ENCODE results near the gene ATG16L1. TPM values are rescaled to one million over a fixed set of nuclear protein-coding genes. Genes with fewer than 3 reads are reported as not detected.

The ATG16L1 gene
- total and polyA plus RNA-seq, 10 of the 15 experiments (the other 5 are each of a cell fraction or from before 2014, with no cell fraction given), result 5.2 to 26.6 (median 15.6) TPM

GRCh38 chr2:233295891-233296290 lies 44.4 kb downstream of the ATG16L1 start:
- TF ChIP-seq EGR1 (IDR thresholded peaks at IDR 0.05; ENCODE audit: borderline replicate concordance in 1 of 2, low read depth in 2 of 2, low read length in 2 of 2) (no peak), POLR2A (IDR thresholded peaks at IDR 0.05; ENCODE audit: low read depth, low read length) (peak; percentile 11; the same call in 1 of the 2 replicates), CEBPZ (IDR thresholded peaks at IDR 0.05; ENCODE audit: low read depth, low read length) (no peak)
- H3K9me3 ChIP-seq (replicated peaks; ENCODE audit: control insufficient read depth, insufficient read depth, low read length), result no peaks in the 10 kb centered on the region
- H3K79me2 ChIP-seq (ENCODE audit: control insufficient read depth, insufficient read depth, low read length), result no peaks in the 10 kb centered on the region
- no peak overlapping the region for H3K4me3 ChIP-seq
- H3K27me3 ChIP-seq (replicated peaks in 1 of 2; ENCODE audit: control insufficient read depth in 2 of 2, insufficient read depth in 2 of 2, low read length in 1 of 2), result no peaks in the 10 kb centered on the region
- intact Hi-C loops (cut with micrococcal nuclease; ENCODE audit: unreplicated experiment) (no loop called here), in situ Hi-C loops (cut with MboI) (no loop called here)
- CTCF ChIA-PET, result interaction anchor here (0.7 kb wide), 1 partner anchor 306 kb away, joined by 3 read pairs; no protein-coding TSS in a partner anchor
- no peak overlapping the region for H2AFZ ChIP-seq (ENCODE audit: control insufficient read depth, low read depth, low read length)
- no peak for ATAC-seq
- BruUV-seq (replicated peaks), result no TSS peak
- peaks cover 31 to 34% of the 10 kb centered on the region in 2 experiments for H3K36me3 ChIP-seq (ENCODE audit: control insufficient read depth in 2 of 2, insufficient read depth in 2 of 2, low read length in 1 of 2)
- no peak for FAIRE-seq
- H3K9ac ChIP-seq (ENCODE audit: control insufficient read depth, insufficient read depth, low read length), result no peak overlapping the region
- WGBS (ENCODE audit: insufficient coverage, insufficient replicate concordance, low lambda C conversion rate, missing lambda C conversion rate), result 93% methylated on average over 5 of the region's 5 CpGs
- RAD21 ChIA-PET (ENCODE audit: unreplicated experiment), result no interaction called here
- H3K4me2 ChIP-seq (ENCODE audit: control insufficient read depth, insufficient read depth), result no peak overlapping the region
- SMC1A ChIA-PET (ENCODE audit: uncharacterized antibody, unreplicated experiment), result no interaction called here
- no peak for DNase-seq (ENCODE audit: low read depth, low spot score)
- H4K20me1 ChIP-seq (ENCODE audit: control insufficient read depth, insufficient read depth), result no peaks in the 10 kb centered on the region
- no peaks in the 10 kb centered on the region for H3K4me1 ChIP-seq (ENCODE audit: control insufficient read depth, insufficient read depth, low read length)
- POLR2A ChIA-PET, result no interaction called here
- H3K27ac ChIP-seq (ENCODE audit: control insufficient read depth, insufficient read depth), result no peak overlapping the region

GRCh38 chr2:233297076-233297475 lies 45.6 kb downstream of the ATG16L1 start:
- no peaks in the 10 kb centered on the region for H3K9me3 ChIP-seq (replicated peaks; ENCODE audit: control insufficient read depth, insufficient read depth, low read length)
- CTCF ChIA-PET, result no interaction called here
- RAD21 ChIA-PET (ENCODE audit: unreplicated experiment), result no interaction called here
- FAIRE-seq, result no peak
- DNase-seq (ENCODE audit: low read depth, low spot score), result no peak
- in situ Hi-C loops (cut with MboI), result no loop called here
- no peaks in the 10 kb centered on the region for H3K27me3 ChIP-seq (replicated peaks in 1 of 2; ENCODE audit: control insufficient read depth in 2 of 2, insufficient read depth in 2 of 2, low read length in 1 of 2)
- H3K79me2 ChIP-seq (ENCODE audit: control insufficient read depth, insufficient read depth, low read length), result no peaks in the 10 kb centered on the region
- H3K4me1 ChIP-seq (ENCODE audit: control insufficient read depth, insufficient read depth, low read length), result no peaks in the 10 kb centered on the region
- no peak overlapping the region for H2AFZ ChIP-seq (ENCODE audit: control insufficient read depth, low read depth, low read length)
- no peak overlapping the region for H3K9ac ChIP-seq (ENCODE audit: control insufficient read depth, insufficient read depth, low read length)
- SMC1A ChIA-PET (ENCODE audit: uncharacterized antibody, unreplicated experiment), result no interaction called here
- POLR2A ChIA-PET, result no interaction called here
- no peak overlapping the region for H3K27ac ChIP-seq (ENCODE audit: control insufficient read depth, insufficient read depth)
- intact Hi-C loops (cut with micrococcal nuclease; ENCODE audit: unreplicated experiment), result no loop called here
- H3K4me3 ChIP-seq, result no peak overlapping the region
- BruUV-seq (replicated peaks), result no TSS peak
- H3K4me2 ChIP-seq (ENCODE audit: control insufficient read depth, insufficient read depth), result no peak overlapping the region
- ATAC-seq, result no peak
- 71% methylated on average over 5 of the region's 7 CpGs for WGBS (ENCODE audit: insufficient coverage, insufficient replicate concordance, low lambda C conversion rate, missing lambda C conversion rate)
- H4K20me1 ChIP-seq (ENCODE audit: control insufficient read depth, insufficient read depth), result no peaks in the 10 kb centered on the region
- H3K36me3 ChIP-seq (ENCODE audit: control insufficient read depth in 2 of 2, insufficient read depth in 2 of 2, low read length in 1 of 2), result peaks cover 26 to 31% of the 10 kb centered on the region in 2 experiments
- TF ChIP-seq POU2F2 (IDR thresholded peaks at IDR 0.05; ENCODE audit: borderline replicate concordance, low read depth, low read length), result no peak
- TF ChIP-seq ZNF592 (IDR thresholded peaks at IDR 0.05), result no peak
- no peak for TF ChIP-seq E4F1 (IDR thresholded peaks at IDR 0.05; ENCODE audit: borderline replicate concordance, partially characterized antibody)
- TF ChIP-seq RELA (IDR thresholded peaks at IDR 0.05; ENCODE audit: borderline replicate concordance, partially characterized antibody), result no peak
- TF ChIP-seq NBN (IDR thresholded peaks at IDR 0.05), result no peak
